ENCODE results near the gene TCF20. TPM values are rescaled to one million over a fixed set of nuclear protein-coding genes. Genes with fewer than 3 reads are reported as not detected.

Gene TCF20
- 17.8 and 23.5 TPM in 2 replicates for total RNA-seq (2014; rRNA removed; shearing (Covaris generic))

DNA sequence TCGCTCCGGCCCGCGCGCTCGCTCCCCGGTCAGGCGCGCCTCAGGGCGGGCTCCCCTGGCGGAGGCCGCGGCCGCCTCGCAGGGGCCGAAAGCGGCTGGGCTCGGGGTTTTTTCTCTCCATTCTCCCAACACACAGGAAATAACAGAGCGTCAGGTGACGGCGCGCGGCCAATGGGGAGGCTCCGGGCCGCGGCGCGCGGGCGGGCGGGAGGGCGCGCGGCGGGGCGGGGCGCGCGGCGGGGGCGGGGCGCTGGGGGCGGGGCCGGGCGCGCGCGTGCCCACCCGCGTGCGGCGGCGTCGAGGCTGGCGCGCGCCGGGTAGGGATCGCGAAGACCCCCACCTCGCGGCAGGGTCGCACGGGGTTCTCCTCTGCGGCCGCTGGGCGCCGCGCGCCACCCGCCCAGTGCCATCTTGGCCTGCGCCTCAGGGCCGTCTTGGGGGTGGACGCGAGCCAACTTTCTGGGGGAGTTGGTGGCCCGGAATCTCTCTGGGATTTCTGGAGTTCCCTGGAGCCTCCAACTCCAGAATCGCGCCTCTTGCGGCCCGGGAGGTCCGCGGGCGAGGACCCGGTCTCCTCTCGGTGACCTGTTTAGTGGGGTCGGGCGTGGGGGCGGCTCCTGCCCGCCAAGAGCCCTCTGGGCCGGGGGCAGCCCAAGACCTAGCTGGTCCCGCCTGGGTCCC is at the start of gene TCF20:
TSS of gene TCF20 (minus strand) at position 144 of the 681 bp plus-strand sequence. CDS start 55,348 bp downstream, outside the sequence.
- peak; percentile 52 for DNase-seq (ENCODE audit: low spot score)

DNA sequence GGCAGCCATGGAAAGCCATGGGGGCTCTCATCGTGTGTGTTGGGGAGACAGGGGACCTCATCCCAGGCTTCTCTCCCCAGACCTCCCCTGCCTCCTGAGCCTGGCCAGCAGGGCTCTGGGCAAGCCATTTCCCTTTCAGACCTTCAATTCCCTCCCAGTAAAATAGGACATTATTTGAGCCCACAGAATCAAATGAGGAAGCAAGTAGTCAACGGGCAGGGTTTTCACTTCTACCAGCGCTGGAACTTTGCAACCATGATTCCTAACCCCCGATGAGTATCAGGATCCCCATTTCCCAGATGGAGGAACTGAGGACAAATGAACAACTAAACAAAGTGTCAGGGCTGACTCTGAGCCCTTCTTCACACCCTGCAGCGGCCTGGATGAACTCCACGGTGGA is 48.9 kb upstream of the TCF20 start:
- DNase-seq (ENCODE audit: low spot score): no peak

DNA sequence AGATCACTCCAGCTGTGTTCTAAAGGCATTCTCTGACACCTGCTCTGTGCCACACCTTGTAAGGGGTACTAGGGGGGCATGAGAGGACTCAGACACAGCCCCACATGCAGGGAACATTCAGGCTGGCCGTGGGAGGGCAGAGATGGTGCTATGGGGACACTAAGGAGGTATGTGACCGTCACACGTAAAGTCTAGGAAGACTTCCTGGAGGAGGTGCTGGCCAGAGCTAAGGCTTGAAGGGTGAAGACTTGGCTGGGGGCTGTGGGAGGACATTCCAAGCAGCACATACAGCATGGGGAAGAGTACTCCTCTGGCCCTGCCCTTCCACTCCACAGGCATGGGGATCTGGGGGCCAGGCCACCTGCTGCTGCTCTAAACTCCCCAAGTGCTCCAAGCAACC is 48.5 kb upstream of the TCF20 start:
- DNase-seq (ENCODE audit: low spot score): no peak

GRCh38 chr22:42317691-42318547 is 47.5 kb upstream of the TCF20 start:
- no peak for DNase-seq (ENCODE audit: low spot score)

- peak; percentile 69 for DNase-seq (ENCODE audit: low spot score)
These were observed 46.6 kb upstream of the TCF20 start for GRCh38 chr22:42317008-42317407.

DNA sequence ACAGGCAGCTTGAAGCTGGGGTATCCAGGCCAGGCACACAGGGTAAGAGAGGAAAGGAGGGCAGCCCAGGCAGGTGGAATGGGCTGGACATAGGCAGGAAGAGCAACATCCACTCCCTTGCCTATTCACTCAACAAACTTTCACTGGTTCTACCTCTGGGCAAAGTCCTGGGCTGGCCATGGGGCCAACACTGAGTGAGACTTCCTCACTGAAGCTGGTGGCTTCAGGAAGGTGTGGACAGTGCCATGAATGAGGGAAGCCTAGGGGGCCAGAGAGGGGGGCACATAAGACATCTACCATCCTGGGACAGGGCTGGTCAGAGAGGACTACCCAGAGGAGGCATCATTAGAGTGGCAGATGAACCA is 44.9 kb upstream of the TCF20 start:
- DNase-seq (ENCODE audit: low spot score): no peak

GRCh38 chr22:42314709-42315391 is 44.4 kb upstream of the TCF20 start:
- DNase-seq (ENCODE audit: low spot score): no peak

DNA sequence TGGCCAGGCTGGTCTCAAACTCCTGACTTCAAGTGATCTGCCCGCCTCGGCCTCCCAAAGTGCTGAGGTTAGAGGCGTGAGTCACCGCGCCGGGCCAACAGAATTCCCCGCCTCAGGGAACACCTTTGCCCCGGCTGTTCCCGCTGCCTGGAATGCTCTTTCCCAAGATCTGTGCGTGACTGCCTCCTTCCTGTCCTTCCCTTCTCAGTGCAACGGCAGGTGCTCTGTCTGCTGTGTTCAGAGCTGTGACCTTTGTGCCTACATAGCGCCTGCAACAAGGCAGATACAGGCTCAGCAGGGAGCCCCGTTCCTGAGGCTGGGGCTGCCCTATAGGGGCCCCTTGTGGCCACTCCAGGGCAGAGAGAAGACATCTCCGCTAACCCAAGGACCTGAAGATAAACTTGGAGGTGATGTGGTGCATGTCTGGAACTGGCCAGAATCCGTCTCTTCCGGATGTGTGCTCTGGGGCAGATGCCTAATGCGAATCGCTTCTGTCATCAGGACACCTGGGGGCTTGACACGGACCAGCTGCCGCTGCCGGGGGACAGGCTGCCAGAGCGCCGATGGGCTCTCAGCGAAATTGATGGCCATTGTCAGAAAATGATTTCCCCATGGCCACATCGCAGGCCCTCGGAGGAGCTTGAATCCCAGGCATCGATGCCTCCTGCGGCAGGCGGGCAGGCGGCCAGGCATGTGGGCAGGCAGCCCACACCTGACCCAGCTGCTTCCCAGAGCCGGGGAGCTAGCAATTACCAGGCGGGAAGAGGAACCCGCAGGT is 43.5 kb upstream of the TCF20 start:
- peak; percentile 91 for DNase-seq (ENCODE audit: low spot score)

DNA sequence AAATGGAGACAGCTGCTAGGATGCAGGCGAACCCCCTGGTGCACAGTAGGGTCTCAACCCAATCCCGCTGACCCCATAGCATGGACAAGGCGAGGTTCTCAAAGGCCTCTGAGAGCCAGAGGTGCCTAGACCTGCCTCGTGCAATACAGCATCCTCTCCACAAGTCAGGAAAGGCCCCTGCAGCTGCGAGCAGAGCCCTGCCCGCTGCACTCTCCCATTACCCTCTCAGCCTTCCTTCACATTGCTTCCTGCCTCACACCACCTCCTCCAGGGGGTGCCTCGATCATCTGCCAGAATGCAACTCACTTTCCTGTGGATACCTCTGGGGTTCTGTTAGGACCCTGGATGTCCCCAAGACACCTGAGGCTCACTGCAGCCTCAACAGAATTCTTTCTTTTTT is 42.8 kb upstream of the TCF20 start:
- DNase-seq (ENCODE audit: low spot score): no peak

GRCh38 chr22:42310291-42311015 is 40.0 kb upstream of the TCF20 start:
- no peak for DNase-seq (ENCODE audit: low spot score)

GRCh38 chr22:42309865-42310264 is 39.4 kb upstream of the TCF20 start:
- DNase-seq (ENCODE audit: low spot score): no peak

- no peak for DNase-seq (ENCODE audit: low spot score)
These were observed 38.5 kb upstream of the TCF20 start for GRCh38 chr22:42308892-42309468.

- no peak for DNase-seq (ENCODE audit: low spot score)
These were observed 37.5 kb upstream of the TCF20 start for GRCh38 chr22:42307806-42308563.

GRCh38 chr22:42306010-42306409 is 35.6 kb upstream of the TCF20 start:
- no peak for DNase-seq (ENCODE audit: low spot score)

DNA sequence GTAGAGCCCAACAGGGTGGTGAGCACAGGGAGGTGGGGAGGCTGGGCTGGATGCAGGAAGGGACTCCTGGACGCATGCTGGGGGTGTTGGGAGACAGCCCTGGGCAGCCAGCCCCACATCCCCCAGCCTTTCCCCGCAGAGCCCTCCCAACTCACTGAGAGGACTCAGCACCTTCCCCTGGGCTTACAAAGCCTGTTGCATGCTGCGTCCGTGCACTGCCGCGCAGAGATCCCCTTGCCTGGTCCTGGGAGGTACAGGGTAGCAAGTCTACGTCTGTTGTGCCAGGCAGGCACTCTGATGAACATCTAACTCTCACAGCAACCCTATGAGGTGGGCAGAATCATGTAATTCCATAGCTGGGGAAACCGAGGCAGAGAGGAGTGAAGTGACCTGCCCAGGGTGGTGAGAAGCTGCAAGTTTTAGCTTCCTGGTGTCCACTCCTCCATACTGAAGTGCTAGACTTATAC is 33.9 kb upstream of the TCF20 start:
- DNase-seq (ENCODE audit: low spot score): no peak

DNA sequence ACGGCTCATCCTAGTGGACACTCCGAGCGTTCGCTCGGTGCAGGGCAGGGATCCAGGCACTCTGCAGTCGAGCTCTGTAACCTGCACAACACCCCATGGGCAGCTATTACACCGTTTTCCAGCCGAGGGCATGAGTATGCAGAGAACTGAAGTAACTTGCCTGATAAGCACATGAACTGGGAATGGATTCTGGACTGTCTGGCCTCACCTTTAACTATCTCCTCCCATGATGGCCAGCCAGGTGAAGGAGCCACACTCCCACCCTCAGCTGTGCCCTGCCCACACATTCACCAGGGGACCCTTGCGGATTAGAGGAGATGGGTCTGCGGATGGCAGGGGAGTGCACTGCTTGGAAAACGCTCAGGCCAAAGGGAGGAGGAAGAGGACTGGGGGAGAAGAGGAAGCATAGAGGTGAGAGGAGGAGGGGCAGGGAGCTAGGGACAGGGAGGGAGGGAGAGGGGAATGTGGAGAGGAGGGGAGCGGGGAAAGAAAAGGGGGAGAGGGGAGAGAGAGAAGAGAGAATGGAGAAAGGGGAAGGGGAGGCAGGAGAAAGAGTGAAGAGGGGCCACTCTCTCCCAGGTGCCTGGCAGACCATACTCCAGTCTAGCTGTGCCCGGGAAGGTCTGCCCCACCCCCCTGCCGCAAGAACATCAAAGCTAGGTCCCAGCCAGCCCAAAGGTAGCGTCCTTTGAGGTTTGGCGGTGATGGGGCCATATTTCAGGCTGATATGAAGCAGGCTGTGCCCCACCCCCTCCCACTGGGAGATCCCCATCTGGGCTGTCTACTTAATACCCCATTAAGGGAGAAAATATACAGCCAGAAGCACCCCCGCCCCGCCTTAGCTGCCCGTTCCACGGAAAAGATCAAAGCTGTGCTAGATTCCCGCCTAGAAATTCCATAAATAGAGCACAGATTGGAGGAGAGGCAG is 33.2 kb upstream of the TCF20 start:
- DNase-seq (ENCODE audit: low spot score): no peak

GRCh38 chr22:42301742-42302102 is 31.3 kb upstream of the TCF20 start:
- no peak for DNase-seq (ENCODE audit: low spot score)

DNA sequence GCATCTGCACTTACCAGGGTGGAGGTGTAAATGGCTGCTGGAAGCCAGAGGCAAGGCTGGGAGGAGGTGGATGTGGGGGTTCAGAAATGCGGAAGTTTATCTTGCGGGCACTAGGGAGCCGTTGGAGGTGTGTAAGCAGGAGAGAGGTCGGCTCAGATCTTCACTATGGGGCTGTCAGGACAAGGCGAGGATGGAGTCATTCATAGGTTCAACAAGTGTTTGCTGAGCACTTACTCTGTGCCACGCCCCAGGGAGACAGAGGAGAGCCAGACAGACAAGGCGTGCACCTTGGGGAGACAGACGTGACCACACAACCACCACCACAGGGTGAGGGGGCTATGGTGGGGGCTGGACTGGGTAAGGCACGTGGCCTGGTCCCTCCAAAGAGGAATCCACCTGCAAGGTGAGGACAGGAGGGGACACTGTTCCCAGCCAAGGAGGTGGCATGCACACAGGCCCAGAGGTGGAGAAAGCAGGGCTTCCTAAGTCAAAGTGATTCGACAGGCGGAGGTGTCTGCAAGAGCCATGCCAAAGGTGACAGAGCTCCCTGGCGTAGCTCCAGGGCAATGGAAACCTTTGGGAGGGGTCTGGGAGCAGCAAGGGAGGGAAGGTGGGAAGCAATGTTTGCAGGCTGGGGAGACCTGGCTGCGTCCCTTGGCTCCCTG is 30.8 kb upstream of the TCF20 start:
- no peak for DNase-seq (ENCODE audit: low spot score)
